ENCODE measurements around the gene MAPRE3.
A peak's percentile ranks its signal among the peaks of the same experiment; 100 is the strongest.

The MAPRE3 gene

GRCh38 chr2:27016801-27017325 is 46.4 kb downstream of the MAPRE3 start:
- DNase-seq (ENCODE audit: low spot score) = peak; percentile 53

- DNase-seq (ENCODE audit: low spot score) = no peak
These were observed 47.7 kb downstream of the MAPRE3 start for GRCh38 chr2:27018142-27018541.

- no peak for DNase-seq (ENCODE audit: low spot score)
These were observed 49.0 kb downstream of the MAPRE3 start for GRCh38 chr2:27019459-27019858.

GRCh38 chr2:27019931-27020855 is 49.8 kb downstream of the MAPRE3 start:
- no peak for DNase-seq (ENCODE audit: low spot score)

GRCh38 chr2:27021253-27022049 is 51.0 kb downstream of the MAPRE3 start:
- no peak for DNase-seq (ENCODE audit: low spot score)

- no peak for DNase-seq (ENCODE audit: low spot score)
These were observed 53.3 kb downstream of the MAPRE3 start for GRCh38 chr2:27023740-27024139.

GRCh38 chr2:27024188-27024587 is 53.8 kb downstream of the MAPRE3 start:
- DNase-seq (ENCODE audit: low spot score) = no peak

- DNase-seq (ENCODE audit: low spot score) = no peak
These were observed 54.4 kb downstream of the MAPRE3 start for GRCh38 chr2:27024812-27025211.

GRCh38 chr2:27025281-27025800 is 54.9 kb downstream of the MAPRE3 start:
- DNase-seq (ENCODE audit: low spot score) = no peak

GRCh38 chr2:27025861-27026851 is 55.7 kb downstream of the MAPRE3 start:
- DNase-seq (ENCODE audit: low spot score) = no peak

- DNase-seq (ENCODE audit: low spot score) = no peak
These were observed 56.8 kb downstream of the MAPRE3 start for GRCh38 chr2:27027211-27027651.

GRCh38 chr2:27029051-27029450 is 58.6 kb downstream of the MAPRE3 start:
- no peak for DNase-seq (ENCODE audit: low spot score)

GRCh38 chr2:27032495-27033252 is 62.2 kb downstream of the MAPRE3 start, which contains the start of gene TMEM214:
TSS of gene TMEM214 (plus strand) at chr2:27032965. CDS start at chr2:27033016, 51 bp downstream.
- peak; percentile 90 for DNase-seq (ENCODE audit: low spot score)

- DNase-seq (ENCODE audit: low spot score) = no peak
These were observed 62.9 kb downstream of the MAPRE3 start for GRCh38 chr2:27033253-27033852.

- DNase-seq (ENCODE audit: low spot score) = no peak
These were observed 67.6 kb downstream of the MAPRE3 start for GRCh38 chr2:27038012-27038411.

- no peak for DNase-seq (ENCODE audit: low spot score)
These were observed 68.3 kb downstream of the MAPRE3 start for GRCh38 chr2:27038631-27039339.

GRCh38 chr2:27039426-27039825 is 69.0 kb downstream of the MAPRE3 start:
- DNase-seq (ENCODE audit: low spot score) = no peak

- DNase-seq (ENCODE audit: low spot score) = no peak
These were observed 69.4 kb downstream of the MAPRE3 start for GRCh38 chr2:27039871-27040270.

- DNase-seq (ENCODE audit: low spot score) = no peak
These were observed 69.8 kb downstream of the MAPRE3 start for GRCh38 chr2:27040282-27040681.

All from activated CD4-positive, alpha-beta T cell treated with anti-CD3 and anti-CD28 coated beads, Interleukin-2, Interleukin-4, amounts not matched to agents 100 ng/mL and 50 ng/mL, durations not matched to agents 16 hours and 8 hours (primary cell).